HG03280 (cell line): ENCODE results near the gene POU2F1.

ENCODE experiments used
- ATAC-seq: cut with Tn5 transposase; IDR thresholded peaks from one replicate; pipeline ENCODE4 v1.9.1; 2021; ENCODE audit warnings: mild to moderate bottlenecking, moderate library complexity; ENCODE audit not compliant: unreplicated experiment

The POU2F1 gene

GRCh38 chr1:167270349-167271092, 49.8 kb downstream of the POU2F1 start:
- ATAC-seq = no peak

DNA sequence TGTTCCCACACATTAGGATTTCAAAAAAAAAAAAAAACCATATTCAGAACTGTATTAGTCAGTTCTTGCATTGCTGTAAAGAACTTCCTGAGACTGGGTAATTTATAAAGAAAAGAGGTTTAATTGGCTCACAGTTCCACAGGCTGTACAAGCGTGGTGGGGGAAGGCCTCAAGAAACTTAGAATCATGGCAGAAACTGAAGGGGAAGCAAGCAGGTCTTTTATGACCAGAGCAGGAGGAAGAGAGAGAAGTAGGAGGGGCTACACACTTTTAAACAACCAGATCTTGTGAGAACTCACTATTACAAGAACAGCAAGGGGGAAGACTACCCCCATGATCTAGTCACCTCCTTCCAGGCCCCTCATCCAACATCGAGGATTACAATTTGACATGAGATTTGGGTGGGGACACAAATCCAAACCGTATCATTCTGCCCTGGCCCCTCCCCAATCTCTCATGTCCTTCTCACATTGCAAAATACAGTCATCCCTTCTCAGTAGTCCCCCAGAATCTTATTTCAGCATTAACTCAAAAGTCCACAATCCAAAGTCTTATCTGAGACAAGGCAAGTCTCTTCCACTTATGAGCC, 51.8 kb downstream of the POU2F1 start:
- no peak for ATAC-seq

- no peak for ATAC-seq
Observed at GRCh38 chr1:167273027-167273800, 52.5 kb downstream of the POU2F1 start.

DNA sequence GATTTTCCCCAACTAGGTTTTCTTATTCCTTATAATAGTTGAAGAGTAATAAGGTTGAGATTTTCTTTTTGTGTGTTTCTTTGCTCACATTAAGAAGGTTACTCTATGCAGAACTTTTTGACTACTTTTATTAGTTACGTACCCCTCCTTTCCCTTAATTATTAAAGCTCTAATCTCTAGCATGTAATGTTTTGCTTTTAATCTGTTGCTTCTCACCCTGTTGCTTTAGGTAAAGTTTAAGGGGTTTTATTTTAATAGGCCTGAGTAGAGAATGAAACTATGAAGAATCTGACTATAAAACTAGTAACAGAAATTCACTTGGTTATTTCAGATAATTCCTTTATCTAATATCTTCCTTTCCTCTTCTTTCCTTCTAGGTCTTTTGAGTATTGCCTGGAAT, 53.4 kb downstream of the POU2F1 start:
- no peak for ATAC-seq

- no peak for ATAC-seq
Observed at GRCh38 chr1:167276969-167277368, 56.3 kb downstream of the POU2F1 start.

- ATAC-seq = no peak
Observed at GRCh38 chr1:167278497-167278896, 57.8 kb downstream of the POU2F1 start.

DNA sequence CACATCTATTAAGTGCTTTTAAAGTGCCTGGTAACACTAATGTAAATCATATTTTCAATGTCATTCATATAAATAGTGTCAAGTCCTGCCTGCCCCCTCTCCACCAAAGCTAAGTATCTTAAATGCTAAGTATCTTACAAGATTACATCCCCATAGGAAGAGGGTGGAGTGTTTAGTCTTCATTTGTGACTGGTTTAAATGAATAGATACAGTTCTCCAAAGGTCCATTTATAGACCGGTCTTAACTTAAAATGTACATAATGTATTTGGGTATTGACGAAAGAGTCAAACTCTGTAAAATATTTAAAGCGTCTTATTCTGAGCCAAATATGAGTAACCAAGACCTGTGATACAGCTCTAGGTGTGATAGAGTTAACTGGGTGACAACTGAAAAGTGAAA, 60.2 kb downstream of the POU2F1 start:
- no peak for ATAC-seq

- ATAC-seq = no peak
Observed at GRCh38 chr1:167288390-167289074, 67.8 kb downstream of the POU2F1 start.

DNA sequence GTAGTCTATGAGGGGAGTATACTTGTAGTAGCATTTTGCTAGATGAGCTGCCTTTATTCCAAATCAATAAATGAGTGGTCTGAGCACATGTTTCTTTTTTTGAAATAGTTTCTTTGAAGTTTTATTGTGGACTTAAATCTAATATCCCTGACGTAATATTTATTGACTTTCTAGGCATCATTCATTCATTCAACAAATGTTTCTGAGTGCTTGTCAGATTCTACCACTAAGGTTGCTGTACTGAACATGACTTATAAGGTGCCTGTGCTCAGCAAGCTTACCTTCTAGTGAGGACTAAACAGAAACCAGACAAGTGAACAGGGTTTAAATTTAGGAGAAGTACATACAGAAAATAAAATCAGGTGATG, 68.4 kb downstream of the POU2F1 start:
- ATAC-seq = no peak

GRCh38 chr1:167289966-167290365, 69.3 kb downstream of the POU2F1 start:
- ATAC-seq = no peak

GRCh38 chr1:167291539-167292185, 71.0 kb downstream of the POU2F1 start:
- ATAC-seq = no peak

DNA sequence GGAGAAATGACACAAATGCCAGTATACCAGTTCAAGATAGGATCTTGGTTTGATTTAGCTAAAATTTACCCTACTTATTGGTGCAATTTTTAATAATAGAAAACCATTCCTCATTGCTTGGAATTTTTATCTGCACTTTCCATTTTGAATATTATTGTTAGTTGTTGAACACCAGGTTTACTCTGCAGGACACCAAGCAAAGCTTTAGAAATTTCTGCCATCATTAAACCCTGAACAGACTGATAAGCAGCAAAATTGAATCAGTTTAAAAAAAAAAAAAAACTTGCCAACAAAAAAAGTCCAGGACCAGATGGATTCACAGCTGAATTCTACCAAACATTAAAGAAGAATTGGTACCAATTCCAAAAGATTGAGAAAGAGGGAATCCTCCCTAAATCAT, 71.5 kb downstream of the POU2F1 start:
- ATAC-seq = no peak

DNA sequence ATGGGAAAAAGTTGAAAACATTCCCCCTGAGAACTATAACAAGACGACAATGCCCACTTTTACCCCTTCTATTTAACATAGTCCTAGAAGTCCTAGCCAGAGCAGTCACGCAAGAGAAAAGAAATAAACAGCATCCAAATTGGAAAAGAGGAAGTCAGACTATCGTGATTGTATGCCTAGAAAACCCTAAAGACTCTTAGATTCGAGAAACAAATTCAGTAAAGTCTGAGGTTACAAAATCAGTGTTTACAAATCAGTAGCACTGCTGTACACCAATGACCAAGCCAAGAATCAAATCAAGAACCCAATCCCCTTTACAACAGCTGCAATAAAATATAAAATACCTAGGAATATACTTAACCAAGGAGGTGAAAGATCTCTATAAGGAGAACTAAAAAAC, 72.4 kb downstream of the POU2F1 start:
- no peak for ATAC-seq

DNA sequence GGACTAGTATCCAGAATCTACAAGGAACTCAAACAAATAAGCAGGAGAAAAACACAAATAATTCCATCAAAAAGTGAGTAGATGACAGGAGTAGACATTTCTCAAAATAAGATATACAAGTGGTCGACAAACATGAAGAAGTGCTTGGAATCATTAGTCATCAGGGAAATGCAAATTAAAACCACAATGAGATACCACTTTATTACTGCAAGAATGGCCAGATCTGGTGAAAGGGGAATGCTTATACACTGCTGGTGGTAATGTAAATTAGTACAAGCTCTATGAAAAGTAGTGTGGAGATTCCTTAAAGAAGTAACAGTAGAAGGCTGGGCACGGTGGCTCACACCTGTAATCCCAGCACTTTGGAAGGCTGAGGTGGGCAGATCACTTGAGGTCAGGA, 73.8 kb downstream of the POU2F1 start:
- ATAC-seq = no peak

GRCh38 chr1:167297222-167298214, 76.8 kb downstream of the POU2F1 start:
- ATAC-seq = no peak

GRCh38 chr1:167298325-167298724, 77.6 kb downstream of the POU2F1 start:
- no peak for ATAC-seq

- ATAC-seq = no peak
Observed at GRCh38 chr1:167301355-167301754, 80.7 kb downstream of the POU2F1 start.

GRCh38 chr1:167304165-167304564, 83.5 kb downstream of the POU2F1 start:
- no peak for ATAC-seq

- ATAC-seq = no peak
Observed at GRCh38 chr1:167305059-167305705, 84.5 kb downstream of the POU2F1 start.
